GM18505 (cell line): ENCODE measurements around the gene SLC25A48.

Source experiments
- ATAC-seq: cut with Tn5 transposase; IDR thresholded peaks from one replicate; pipeline ENCODE4 v1.9.1; 2021; ENCODE audit not compliant: unreplicated experiment
- POLR2A ChIP-seq: IDR thresholded peaks from 4 replicates; pipeline ENCODE4 v1.6.1; 2011; ENCODE audit warnings: borderline replicate concordance; ENCODE audit not compliant: insufficient read depth, insufficient read length; ENCODE audit errors: extremely low read depth

The SLC25A48 gene

GRCh38 chr5:135915466-135916001 lies 81.1 kb downstream of the SLC25A48 start:
- TF ChIP-seq POLR2A, result no peak
- no peak for ATAC-seq

GRCh38 chr5:135916638-135917263 lies 82.3 kb downstream of the SLC25A48 start:
- ATAC-seq, result no peak
- no peak for TF ChIP-seq POLR2A

GRCh38 chr5:135920199-135920598 lies 85.7 kb downstream of the SLC25A48 start:
- ATAC-seq, result no peak
- TF ChIP-seq POLR2A, result no peak

GRCh38 chr5:135921388-135921787 lies 86.9 kb downstream of the SLC25A48 start:
- ATAC-seq, result no peak
- no peak for TF ChIP-seq POLR2A

GRCh38 chr5:135930029-135930948 lies 95.8 kb downstream of the SLC25A48 start:
- no peak for ATAC-seq
- no peak for TF ChIP-seq POLR2A

GRCh38 chr5:135930949-135931295 lies 96.5 kb downstream of the SLC25A48 start:
- no peak for ATAC-seq
- no peak for TF ChIP-seq POLR2A

GRCh38 chr5:135934939-135935338 lies 100.5 kb downstream of the SLC25A48 start:
- no peak for ATAC-seq
- TF ChIP-seq POLR2A, result no peak

GRCh38 chr5:135937245-135937911 lies 102.9 kb downstream of the SLC25A48 start:
- no peak for ATAC-seq
- TF ChIP-seq POLR2A, result no peak
